NCI-H146 treated with DMSO at 0.1 percent for 48 hours (cell line): ENCODE measurements around the gene TAP2.
"Not testable (repeated sequence)": the region's sequence is repeated elsewhere in the genome, so short reads cannot be mapped to it uniquely, and the experiment has no call there.

Source experiments
- DNase-seq: peaks from one replicate; lab custom pipeline; 2025; ENCODE audit not compliant: unreplicated experiment; lab: John Stamatoyannopoulos, UW

The TAP2 gene

GRCh38 chr6:32836873-32837272 lies 1.7 kb downstream of the TAP2 start:
- DNase-seq: no peak

GRCh38 chr6:32835167-32835893 lies 3.2 kb downstream of the TAP2 start:
- no peak for DNase-seq

- DNase-seq: no peak
These were observed 4.9 kb downstream of the TAP2 start for GRCh38 chr6:32833664-32834063.

GRCh38 chr6:32832535-32832934 lies 6.0 kb downstream of the TAP2 start:
- no peak for DNase-seq

GRCh38 chr6:32830936-32831335 lies 7.6 kb downstream of the TAP2 start:
- no peak for DNase-seq

GRCh38 chr6:32830017-32830416 lies 8.5 kb downstream of the TAP2 start:
- DNase-seq: no peak

- DNase-seq: no peak
These were observed 9.0 kb downstream of the TAP2 start for GRCh38 chr6:32829495-32829894.

- DNase-seq: no peak
These were observed 11.5 kb downstream of the TAP2 start for GRCh38 chr6:32827025-32827424.

GRCh38 chr6:32825966-32826365 lies 12.6 kb downstream of the TAP2 start:
- no peak for DNase-seq

GRCh38 chr6:32819729-32820128 lies 18.8 kb downstream of the TAP2 start:
- DNase-seq: no peak

- DNase-seq: no peak
These were observed 19.7 kb downstream of the TAP2 start for GRCh38 chr6:32818867-32819266.

- DNase-seq: no peak
These were observed 21.8 kb downstream of the TAP2 start, which contains the start of gene HLA-DOB for GRCh38 chr6:32816746-32817204. HLA-DOB (minus strand) TSS chr6:32817002; CDS start chr6:32816951, 51 bp downstream.

GRCh38 chr6:32815996-32816395 lies 22.5 kb downstream of the TAP2 start:
- DNase-seq: no peak

GRCh38 chr6:32815115-32815514 lies 23.4 kb downstream of the TAP2 start:
- DNase-seq: no peak

GRCh38 chr6:32814145-32814544 lies 24.4 kb downstream of the TAP2 start:
- no peak for DNase-seq

GRCh38 chr6:32809171-32809570 lies 29.4 kb downstream of the TAP2 start:
- no peak for DNase-seq

GRCh38 chr6:32807020-32807580 lies 31.4 kb downstream of the TAP2 start:
- DNase-seq: no peak

GRCh38 chr6:32805404-32805803 lies 33.1 kb downstream of the TAP2 start:
- not testable (repeated sequence) for DNase-seq

GRCh38 chr6:32803416-32803815 lies 35.1 kb downstream of the TAP2 start:
- no peak for DNase-seq

- no peak for DNase-seq
These were observed 38.8 kb downstream of the TAP2 start for GRCh38 chr6:32799740-32800139.

GRCh38 chr6:32799168-32799567 lies 39.4 kb downstream of the TAP2 start:
- no peak for DNase-seq

- DNase-seq: peak; percentile 1
These were observed 41.4 kb downstream of the TAP2 start for GRCh38 chr6:32796848-32797776.
